GM12878 (cell line): ENCODE measurements around the gene ATP5PO.

Experiments
- ATF2 ChIP-seq: IDR thresholded peaks from 2 replicates; pipeline ENCODE4 v1.6.1; 2012; ENCODE audit warnings: low read length, inconsistent platforms
- CREB1 ChIP-seq: IDR thresholded peaks from 2 replicates; pipeline ENCODE4 v1.6.1; 2012; ENCODE audit warnings: low read depth, mild to moderate bottlenecking, inconsistent platforms
- CTCF ChIP-seq, 3 experiments: IDR thresholded peaks in 2 of 3; conservative IDR thresholded peaks in 1 of 3; 2 replicates each; pipeline ENCODE4 v1.5.1; 2011; ENCODE audit warnings: low read depth in 3 of 3, low read length in 3 of 3, mild to moderate bottlenecking in 3 of 3, control low read depth in 2 of 3, moderate library complexity in 2 of 3, inconsistent platforms in 1 of 3, mixed read lengths in 1 of 3; ENCODE audit not compliant: control insufficient read depth in 2 of 3, insufficient read depth in 1 of 3; ENCODE audit errors: extremely low read depth in 1 of 3
- E4F1 ChIP-seq: fragments of 450-650 bp; IDR thresholded peaks from 2 replicates; pipeline ENCODE4 v1.6.1; 2018; ENCODE audit warnings: borderline replicate concordance, mild to moderate bottlenecking; ENCODE audit not compliant: partially characterized antibody
- EP300 ChIP-seq, 2 experiments: fragments of 150-350 bp in 1 of 2; IDR thresholded peaks; 2 replicates each; pipeline ENCODE4 v1.6.1; 2011 to 2012; ENCODE audit warnings: low read depth in 2 of 2, low read length in 2 of 2, borderline replicate concordance in 1 of 2, improper control_type of control experiment in 1 of 2, inconsistent platforms in 1 of 2; ENCODE audit not compliant: control insufficient read depth in 1 of 2
- FOS ChIP-seq: IDR thresholded peaks from 3 replicates; pipeline ENCODE4 v1.6.1; 2011; ENCODE audit warnings: borderline replicate concordance; ENCODE audit not compliant: insufficient read length; ENCODE audit errors: extremely low read depth
- NBN ChIP-seq: fragments of 450-650 bp; IDR thresholded peaks from 2 replicates; pipeline ENCODE4 v1.6.1; 2016
- POLR2AphosphoS2 ChIP-seq: IDR thresholded peaks from 2 replicates; pipeline ENCODE4 v1.6.1; 2011; ENCODE audit warnings: low read depth, mild to moderate bottlenecking, low read length, improper control_type of control experiment, moderate library complexity
- POLR2AphosphoS5 ChIP-seq: IDR thresholded peaks from 2 replicates; pipeline ENCODE4 v1.6.1; 2011; ENCODE audit warnings: mild to moderate bottlenecking, low read length, inconsistent platforms
- RFX5 ChIP-seq: IDR thresholded peaks from 2 replicates; pipeline ENCODE4 v1.6.1; 2011; ENCODE audit warnings: low read depth, low read length, improper control_type of control experiment
- SREBF2 ChIP-seq: IDR thresholded peaks from 2 replicates; pipeline ENCODE4 v1.6.1; 2012; ENCODE audit warnings: mild to moderate bottlenecking, low read length
- TF ChIP-seq, protein P1 (sequence below): IDR thresholded peaks from 2 replicates; pipeline ENCODE4 v1.6.1; 2012; ENCODE audit warnings: low read depth, low read length, improper control_type of control experiment
- TF ChIP-seq, protein P2 (sequence below): fragments of 450-650 bp; formaldehyde crosslinking; IDR thresholded peaks from 2 replicates; pipeline ENCODE4 v1.4.0; 2020; ENCODE audit warnings: mild to moderate bottlenecking, moderate library complexity

- no peak for TF ChIP-seq ATF2
- TF ChIP-seq, protein P1, sequence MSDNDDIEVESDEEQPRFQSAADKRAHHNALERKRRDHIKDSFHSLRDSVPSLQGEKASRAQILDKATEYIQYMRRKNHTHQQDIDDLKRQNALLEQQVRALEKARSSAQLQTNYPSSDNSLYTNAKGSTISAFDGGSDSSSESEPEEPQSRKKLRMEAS, result no peak
- TF ChIP-seq POLR2AphosphoS2, result no peak
- TF ChIP-seq RFX5, result no peak
- no peak for TF ChIP-seq SREBF2
- TF ChIP-seq POLR2AphosphoS5, result no peak
- TF ChIP-seq E4F1, result no peak
- no peak for TF ChIP-seq FOS
- TF ChIP-seq CTCF (IDR thresholded peaks at IDR 0.05 in 2 of 3, conservative IDR thresholded peaks at IDR 0.05 in 1 of 3; ENCODE audit: control insufficient read depth in 2 of 3, extremely low read depth in 1 of 3, insufficient read depth in 1 of 3, low read depth in 3 of 3, low read length in 3 of 3), result 0 out of 6 replicates have a peak, but pooled peaks of 1 of the 3 experiments have one; percentile 4
- TF ChIP-seq EP300 (IDR thresholded peaks at IDR 0.05; ENCODE audit: borderline replicate concordance in 1 of 2, control insufficient read depth in 1 of 2, low read depth in 2 of 2, low read length in 2 of 2), result no peak
- no peak for TF ChIP-seq CREB1
- TF ChIP-seq, protein P2, sequence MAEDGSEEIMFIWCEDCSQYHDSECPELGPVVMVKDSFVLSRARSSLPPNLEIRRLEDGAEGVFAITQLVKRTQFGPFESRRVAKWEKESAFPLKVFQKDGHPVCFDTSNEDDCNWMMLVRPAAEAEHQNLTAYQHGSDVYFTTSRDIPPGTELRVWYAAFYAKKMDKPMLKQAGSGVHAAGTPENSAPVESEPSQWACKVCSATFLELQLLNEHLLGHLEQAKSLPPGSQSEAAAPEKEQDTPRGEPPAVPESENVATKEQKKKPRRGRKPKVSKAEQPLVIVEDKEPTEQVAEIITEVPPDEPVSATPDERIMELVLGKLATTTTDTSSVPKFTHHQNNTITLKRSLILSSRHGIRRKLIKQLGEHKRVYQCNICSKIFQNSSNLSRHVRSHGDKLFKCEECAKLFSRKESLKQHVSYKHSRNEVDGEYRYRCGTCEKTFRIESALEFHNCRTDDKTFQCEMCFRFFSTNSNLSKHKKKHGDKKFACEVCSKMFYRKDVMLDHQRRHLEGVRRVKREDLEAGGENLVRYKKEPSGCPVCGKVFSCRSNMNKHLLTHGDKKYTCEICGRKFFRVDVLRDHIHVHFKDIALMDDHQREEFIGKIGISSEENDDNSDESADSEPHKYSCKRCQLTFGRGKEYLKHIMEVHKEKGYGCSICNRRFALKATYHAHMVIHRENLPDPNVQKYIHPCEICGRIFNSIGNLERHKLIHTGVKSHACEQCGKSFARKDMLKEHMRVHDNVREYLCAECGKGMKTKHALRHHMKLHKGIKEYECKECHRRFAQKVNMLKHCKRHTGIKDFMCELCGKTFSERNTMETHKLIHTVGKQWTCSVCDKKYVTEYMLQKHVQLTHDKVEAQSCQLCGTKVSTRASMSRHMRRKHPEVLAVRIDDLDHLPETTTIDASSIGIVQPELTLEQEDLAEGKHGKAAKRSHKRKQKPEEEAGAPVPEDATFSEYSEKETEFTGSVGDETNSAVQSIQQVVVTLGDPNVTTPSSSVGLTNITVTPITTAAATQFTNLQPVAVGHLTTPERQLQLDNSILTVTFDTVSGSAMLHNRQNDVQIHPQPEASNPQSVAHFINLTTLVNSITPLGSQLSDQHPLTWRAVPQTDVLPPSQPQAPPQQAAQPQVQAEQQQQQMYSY (CRISPR knock-in tag), result no peak
- TF ChIP-seq NBN, result no peak
Measured at GRCh38 chr21:33892853-33893252, 22.8 kb downstream of the ATP5PO start.
